GM20000 (cell line): ENCODE data around the gene DNER.

Source experiments
- DNase-seq: peaks from one replicate; pipeline ENCODE4 v3.0.0; 2012; ENCODE audit warnings: low spot score
- CTCF ChIP-seq: IDR thresholded peaks from 2 replicates; pipeline ENCODE4 v1.5.1; 2012; ENCODE audit warnings: mild to moderate bottlenecking, control low read depth; ENCODE audit errors: extremely low read depth, missing control alignments

The DNER gene

GRCh38 chr2:229675569-229675968 is 38.8 kb downstream of the DNER start:
- no peak for TF ChIP-seq CTCF
- no peak for DNase-seq

- DNase-seq = no peak
- no peak for TF ChIP-seq CTCF
Observed at GRCh38 chr2:229674830-229675530, 39.4 kb downstream of the DNER start.

- no peak for DNase-seq
- TF ChIP-seq CTCF = no peak
Observed at GRCh38 chr2:229673676-229674075, 40.7 kb downstream of the DNER start.

- TF ChIP-seq CTCF = no peak
- no peak for DNase-seq
Observed at GRCh38 chr2:229672021-229672420, 42.3 kb downstream of the DNER start.

GRCh38 chr2:229669841-229670240 is 44.5 kb downstream of the DNER start:
- TF ChIP-seq CTCF = no peak

GRCh38 chr2:229666811-229667210 is 47.5 kb downstream of the DNER start:
- no peak for DNase-seq

More at GRCh38 chr2:229669841-229670240, 44.5 kb downstream of the DNER start:
- DNase-seq = no peak

GRCh38 chr2:229665158-229665557 is 49.2 kb downstream of the DNER start:
- no peak for TF ChIP-seq CTCF
- no peak for DNase-seq

More at GRCh38 chr2:229666811-229667210, 47.5 kb downstream of the DNER start:
- no peak for TF ChIP-seq CTCF
